NCI-H460 (cell line): ENCODE measurements around the gene CD55. TPM values are rescaled to one million over a fixed set of nuclear protein-coding genes. Genes with fewer than 3 reads are reported as not detected.
A peak's percentile ranks its signal among the peaks of the same experiment; 100 is the strongest.

Experiments
- DNase-seq: peaks from one replicate; pipeline ENCODE4 v3.0.0-alpha.2; 2016; ENCODE audit warnings: low read depth; ENCODE audit errors: extremely low read depth
- polyA plus RNA-seq: library from polyadenylated mRNA; depleted of rRNA; stranded (reverse); fragments of >200 nt; gene quantifications from 2 replicates; pipeline ENCODE4 v1.2.3, GENCODE V29; 2014; cell fraction: nucleus; rRNA removed
- total RNA-seq: library from RNA; depleted of rRNA; stranded (reverse); fragments of >200 nt; shearing (Covaris generic); gene quantifications from 2 replicates; pipeline ENCODE4 v1.2.3, GENCODE V29; 2014; rRNA removed

The CD55 gene
- 1,455 and 1,516 TPM in 2 replicates for total RNA-seq
- 330 and 378 TPM in 2 replicates for polyA plus RNA-seq

GRCh38 chr1:207321079-207321789 lies at the start of gene CD55:
CD55 (plus strand) TSS chr1:207321678; CDS start chr1:207321766, 88 bp downstream.
- peak; percentile 100 for DNase-seq

- no peak for DNase-seq
Measured at GRCh38 chr1:207274882-207275281, 46.6 kb upstream of the CD55 start.

- no peak for DNase-seq
Measured at GRCh38 chr1:207276465-207276864, 45.0 kb upstream of the CD55 start.

- no peak for DNase-seq
Measured at GRCh38 chr1:207277241-207277640, 44.2 kb upstream of the CD55 start.

GRCh38 chr1:207279652-207280051 lies 41.8 kb upstream of the CD55 start:
- DNase-seq, result no peak

GRCh38 chr1:207280706-207281105 lies 40.8 kb upstream of the CD55 start:
- DNase-seq, result no peak

GRCh38 chr1:207282058-207282457 lies 39.4 kb upstream of the CD55 start:
- DNase-seq, result no peak

GRCh38 chr1:207282496-207283380 lies 38.7 kb upstream of the CD55 start:
- no peak for DNase-seq

- no peak for DNase-seq
Measured at GRCh38 chr1:207283421-207283820, 38.1 kb upstream of the CD55 start.

GRCh38 chr1:207284209-207284897 lies 37.1 kb upstream of the CD55 start:
- no peak for DNase-seq

GRCh38 chr1:207286786-207287468 lies 34.6 kb upstream of the CD55 start:
- no peak for DNase-seq

GRCh38 chr1:207288315-207288714 lies 33.2 kb upstream of the CD55 start:
- DNase-seq, result no peak

GRCh38 chr1:207289756-207290155 lies 31.7 kb upstream of the CD55 start:
- no peak for DNase-seq

- no peak for DNase-seq
Measured at GRCh38 chr1:207291723-207292122, 29.8 kb upstream of the CD55 start.

- DNase-seq, result no peak
Measured at GRCh38 chr1:207298186-207298585, 23.3 kb upstream of the CD55 start.

GRCh38 chr1:207298636-207299398 lies 22.7 kb upstream of the CD55 start:
- no peak for DNase-seq

GRCh38 chr1:207300970-207301369 lies 20.5 kb upstream of the CD55 start:
- no peak for DNase-seq

- DNase-seq, result no peak
Measured at GRCh38 chr1:207302618-207303393, 18.7 kb upstream of the CD55 start.
